HG03060 (cell line): ENCODE measurements around the gene CHMP1A.
"Not testable (repeated sequence)": the region's sequence is repeated elsewhere in the genome, so short reads cannot be mapped to it uniquely, and the experiment has no call there.

Source experiments
- ATAC-seq: cut with Tn5 transposase; IDR thresholded peaks from one replicate; pipeline ENCODE4 v1.9.1; 2021; ENCODE audit warnings: low read depth, moderate number of reproducible peaks; ENCODE audit not compliant: unreplicated experiment

CHMP1A gene

DNA sequence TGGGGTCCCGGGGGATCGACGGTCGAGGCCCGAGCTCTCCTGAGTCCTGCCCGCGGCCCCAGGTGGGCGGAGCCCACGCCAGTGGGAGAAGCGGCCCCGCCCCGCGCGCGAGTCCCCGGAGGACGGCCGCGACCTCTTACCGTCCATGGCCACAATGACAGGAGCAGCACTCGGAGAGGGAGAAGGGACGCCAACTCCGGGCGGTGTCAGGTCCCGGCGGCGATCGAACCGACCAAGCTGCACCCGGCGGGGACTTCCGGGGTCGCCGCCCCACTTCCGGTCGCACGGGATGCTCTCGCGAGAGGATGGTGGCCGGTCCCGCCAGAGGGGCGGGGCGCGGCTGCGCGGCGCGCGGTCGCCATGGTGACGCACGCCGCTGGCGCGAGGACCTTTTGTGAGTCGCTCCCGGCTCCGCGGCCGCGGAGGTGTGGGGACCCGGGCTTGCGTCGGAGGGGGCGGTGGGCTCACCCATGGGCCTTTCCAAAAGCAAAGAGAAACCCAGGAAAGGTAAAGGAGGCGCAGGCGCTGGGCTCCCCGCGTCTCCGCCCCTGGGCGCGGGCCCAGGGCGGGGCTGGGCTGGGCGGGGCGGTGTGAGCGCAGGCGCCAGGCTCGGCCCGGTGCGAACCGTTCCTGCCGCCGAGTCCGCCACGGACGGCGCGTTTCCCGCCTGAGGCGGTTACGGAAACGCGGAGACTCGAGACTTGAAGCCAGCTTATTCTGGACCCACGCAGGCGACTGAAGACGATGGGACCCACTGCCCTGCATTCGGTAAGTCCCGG is at the start of gene CHMP1A, which contains the start of gene SPATA33:
Gene CHMP1A (minus strand): TSS at position 267 of the 779 bp plus-strand sequence. CDS start 120 bp downstream, at position 147.
Gene SPATA33 (plus strand): TSS at position 395 of the 779 bp plus-strand sequence. CDS start 76 bp downstream, at position 471.
- ATAC-seq = peak; percentile 72

DNA sequence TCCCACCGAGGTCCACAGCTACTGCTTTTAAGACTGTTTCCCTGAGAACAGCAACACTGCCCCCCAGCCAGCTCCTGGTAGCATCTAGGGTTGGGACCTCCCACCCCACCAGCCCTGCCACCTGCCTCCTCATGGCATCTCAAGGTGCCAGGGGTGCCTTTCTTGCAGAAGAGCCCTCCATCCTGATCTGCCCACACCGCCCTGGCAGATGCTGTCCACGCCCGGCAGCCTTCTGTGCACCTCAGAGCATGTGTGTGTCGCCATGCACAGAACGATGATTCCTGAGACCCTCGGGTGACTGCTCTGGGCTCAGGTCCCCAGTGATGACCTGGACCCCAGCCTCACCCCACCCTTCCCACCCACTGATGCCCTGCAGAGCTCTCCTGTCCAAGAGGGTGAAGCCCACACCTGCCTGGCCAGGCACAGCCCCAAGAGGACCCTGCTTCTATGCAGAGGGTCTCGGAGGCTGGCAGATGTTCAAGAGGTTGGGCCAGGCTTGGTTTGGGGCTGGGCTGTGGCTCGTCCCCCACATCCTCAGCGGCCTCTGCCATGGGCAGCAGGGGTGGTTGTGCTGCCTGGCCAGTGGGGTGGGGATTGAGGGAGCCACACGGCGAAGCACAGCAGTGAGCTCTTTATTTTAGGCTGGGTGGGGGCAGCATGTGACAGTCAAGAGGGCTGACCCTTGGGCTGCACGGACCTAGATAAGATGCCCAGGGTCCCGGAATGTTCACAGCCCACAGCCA is 49.2 kb upstream of the CHMP1A start:
- ATAC-seq = no peak

DNA sequence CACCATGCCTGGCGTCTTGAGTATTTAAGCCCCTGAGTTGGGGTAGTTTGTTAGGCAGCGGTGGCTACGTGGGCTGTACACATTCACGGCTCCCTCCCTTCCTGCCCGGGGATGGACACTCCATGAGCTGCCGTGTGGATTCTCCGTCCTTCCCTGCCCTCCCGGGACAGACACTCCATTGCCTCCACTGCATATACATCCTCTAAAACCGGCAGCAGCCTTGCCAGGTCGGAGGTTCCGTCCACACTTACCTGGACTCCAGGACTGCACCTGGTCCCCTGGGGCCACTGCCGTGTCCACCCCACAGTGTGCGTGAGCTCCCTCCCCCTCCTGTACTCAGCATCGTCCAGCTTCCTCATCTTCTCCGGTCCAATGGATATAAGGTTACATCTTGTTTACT is 47.5 kb upstream of the CHMP1A start:
- ATAC-seq = no peak

DNA sequence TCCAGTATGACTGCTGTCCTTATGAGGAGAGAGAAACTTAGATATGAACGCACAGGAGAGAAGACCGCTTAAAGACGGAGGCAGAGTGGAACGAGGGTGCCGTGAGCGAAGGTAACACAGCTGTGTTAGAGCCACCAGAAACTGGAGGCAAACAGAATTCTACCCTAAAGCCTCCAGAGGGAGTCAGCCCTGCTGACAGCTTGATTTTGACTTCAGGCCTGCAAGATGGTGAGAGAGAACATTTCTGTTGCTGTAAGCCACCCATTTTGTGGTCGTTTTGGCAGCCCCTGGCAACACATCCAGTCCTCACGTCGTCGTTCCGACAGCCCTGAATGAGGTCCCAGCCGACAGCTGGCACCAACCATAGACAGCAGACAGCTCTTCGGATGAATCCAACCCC is 46.8 kb upstream of the CHMP1A start:
- ATAC-seq = no peak

DNA sequence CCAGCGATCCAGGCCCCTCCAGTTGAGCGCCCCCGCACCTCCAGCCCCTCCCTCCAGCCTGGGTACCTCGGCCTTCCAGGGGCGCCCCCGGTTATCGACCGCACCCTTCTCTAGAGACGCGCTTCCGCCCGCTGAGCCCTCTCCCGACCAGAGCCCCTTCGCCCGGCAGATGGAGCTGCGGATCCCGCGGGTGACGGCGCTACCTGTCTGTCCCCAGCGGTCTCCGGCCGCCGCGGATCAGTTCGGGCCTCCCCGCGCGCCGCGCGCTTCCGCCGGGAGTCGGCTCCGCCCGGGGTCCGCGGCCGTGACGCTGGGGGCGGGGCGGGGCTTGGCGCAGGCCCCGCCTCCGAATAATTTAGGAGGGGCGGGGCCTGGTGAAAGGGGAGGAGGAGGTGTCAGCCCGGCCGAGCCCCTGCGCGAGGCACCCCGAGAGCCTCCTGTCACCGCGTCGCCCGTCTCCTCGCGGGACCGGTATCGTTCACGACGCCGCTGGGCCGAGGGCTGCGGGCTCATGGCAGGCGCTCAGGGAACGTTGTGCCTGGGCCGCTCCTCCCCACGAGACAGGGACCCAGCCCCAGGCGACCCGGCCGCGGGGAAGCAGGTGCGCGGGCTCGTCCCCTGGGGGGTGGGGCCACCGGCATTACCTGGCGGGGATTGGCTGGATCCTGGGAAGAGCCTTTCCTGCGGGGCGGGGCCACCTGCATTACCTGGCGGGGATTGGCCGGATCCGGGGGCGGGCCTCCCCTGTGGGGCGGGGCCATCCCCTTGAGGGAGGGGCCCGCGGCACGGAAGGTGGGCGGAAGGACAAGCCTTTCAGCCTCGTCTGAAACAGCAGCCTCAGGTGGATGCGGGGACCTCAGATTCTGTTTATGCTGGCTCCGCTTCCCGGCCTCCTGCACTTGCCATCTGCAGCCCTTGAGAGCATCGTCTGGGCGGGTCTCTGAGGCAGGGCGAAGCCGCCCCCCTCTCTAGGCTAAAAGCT is 44.2 kb upstream of the CHMP1A start, which contains the start of gene SPATA2L:
Gene SPATA2L (minus strand): TSS at position 281 of the 982 bp plus-strand sequence. CDS start 473 bp downstream, outside the sequence.
- peak; percentile 55 for ATAC-seq

DNA sequence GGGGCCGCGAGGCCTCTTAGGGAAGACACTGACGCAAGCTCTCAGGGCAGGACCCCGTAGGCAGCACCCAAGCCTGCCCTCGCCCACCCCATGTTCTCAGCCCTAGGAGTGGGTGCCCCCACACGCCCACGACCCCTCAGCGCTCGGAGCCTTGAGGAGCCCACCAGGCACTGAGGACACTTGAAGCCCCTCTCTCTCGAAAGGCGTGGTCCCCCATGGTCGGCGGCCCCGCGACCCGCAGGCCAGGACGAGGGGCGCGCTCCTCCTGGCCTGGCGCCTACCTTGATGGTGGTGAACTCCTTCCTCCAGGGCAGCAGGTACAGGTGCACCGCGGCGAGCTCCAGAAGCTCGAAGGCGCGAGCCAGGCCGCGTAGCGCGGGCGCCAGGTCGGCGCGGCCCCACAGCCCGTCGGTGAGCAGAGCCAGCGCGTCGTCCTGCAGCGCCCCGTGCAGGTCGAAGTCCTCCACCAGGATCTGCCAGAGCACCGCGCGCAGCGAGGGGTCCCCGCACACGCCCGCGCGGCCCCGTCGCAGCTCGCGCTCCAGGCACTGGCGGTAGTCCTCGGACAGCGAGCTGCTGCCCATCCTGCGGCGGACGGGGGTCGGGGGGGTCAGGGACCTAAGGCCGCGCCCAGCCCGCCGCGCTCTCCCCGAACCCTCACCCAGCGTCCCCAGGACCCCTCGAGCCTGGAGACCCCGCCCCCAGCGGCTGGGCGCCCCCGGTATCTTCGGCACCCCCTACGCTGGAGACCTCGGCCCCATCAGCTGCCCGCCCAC is 43.3 kb upstream of the CHMP1A start:
- no peak for ATAC-seq

DNA sequence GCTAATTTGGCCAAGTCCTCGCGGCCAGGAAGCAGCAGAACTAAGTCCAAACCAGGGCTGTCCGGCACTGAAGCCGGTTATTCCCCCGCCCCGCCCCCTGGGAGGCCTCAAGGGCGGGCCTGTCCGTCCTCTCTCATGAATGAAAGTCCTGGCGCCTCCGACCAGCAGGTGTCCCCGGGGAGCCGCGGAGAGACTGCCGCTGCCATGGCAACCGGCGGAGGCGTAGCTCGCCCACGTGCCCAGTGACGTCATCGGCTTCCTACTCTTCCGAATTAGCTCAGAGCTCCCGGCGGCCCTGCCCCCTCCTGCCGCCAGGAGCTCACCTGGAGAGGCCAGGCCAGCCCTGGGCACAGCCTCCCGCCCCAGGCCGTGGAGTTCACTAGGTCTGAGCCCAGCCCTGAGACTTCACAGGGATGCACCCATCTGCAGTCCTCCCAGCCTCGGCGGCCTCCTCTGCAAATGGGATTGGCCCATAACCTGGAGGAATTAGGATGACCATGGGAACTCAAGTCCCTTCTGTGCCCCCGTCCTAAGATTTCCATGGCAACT is 42.7 kb upstream of the CHMP1A start:
- ATAC-seq = peak; percentile 36

DNA sequence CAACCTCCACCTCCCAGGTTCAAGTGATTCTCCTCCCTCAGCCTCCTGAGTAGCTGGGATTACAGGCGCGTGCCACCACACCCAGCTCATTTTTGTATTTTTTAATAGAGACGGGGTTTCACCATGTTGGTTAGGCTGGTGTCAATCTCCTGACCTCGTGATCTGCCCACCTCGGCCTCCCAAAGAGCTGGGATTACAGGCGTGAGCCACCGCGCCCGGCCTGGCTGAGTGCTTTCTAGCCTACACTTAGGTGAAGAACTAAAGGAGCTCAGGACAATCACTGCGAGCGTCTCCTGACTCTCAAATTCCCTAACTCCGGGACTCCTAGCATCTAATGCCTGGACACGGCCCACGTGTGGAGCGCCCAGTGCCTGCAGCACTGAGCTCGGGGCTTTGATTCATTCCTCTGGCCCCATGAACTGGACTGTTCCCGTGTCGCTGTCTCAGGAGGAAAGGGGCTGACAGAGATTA is 42.2 kb upstream of the CHMP1A start:
- not testable (repeated sequence) for ATAC-seq

DNA sequence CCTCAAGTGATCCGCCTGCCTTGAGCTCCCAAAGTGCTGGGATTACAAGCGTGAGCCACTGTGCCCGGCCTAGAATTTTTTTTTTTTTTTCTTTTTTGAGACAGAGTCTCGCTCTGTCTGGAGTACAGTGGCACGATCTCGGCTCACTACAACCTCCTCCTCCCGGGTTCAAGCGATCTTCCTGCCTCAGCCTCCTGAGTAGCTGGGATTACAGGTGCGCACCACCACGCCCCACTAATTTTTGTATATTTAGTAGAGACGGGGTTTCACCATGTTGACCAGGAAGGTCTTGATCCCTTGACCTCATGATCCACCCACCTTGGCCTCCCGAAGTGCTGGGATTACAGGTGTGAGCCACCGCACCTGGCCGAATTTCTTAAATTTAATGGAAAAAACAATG is 41.2 kb upstream of the CHMP1A start:
- ATAC-seq = not testable (repeated sequence)

DNA sequence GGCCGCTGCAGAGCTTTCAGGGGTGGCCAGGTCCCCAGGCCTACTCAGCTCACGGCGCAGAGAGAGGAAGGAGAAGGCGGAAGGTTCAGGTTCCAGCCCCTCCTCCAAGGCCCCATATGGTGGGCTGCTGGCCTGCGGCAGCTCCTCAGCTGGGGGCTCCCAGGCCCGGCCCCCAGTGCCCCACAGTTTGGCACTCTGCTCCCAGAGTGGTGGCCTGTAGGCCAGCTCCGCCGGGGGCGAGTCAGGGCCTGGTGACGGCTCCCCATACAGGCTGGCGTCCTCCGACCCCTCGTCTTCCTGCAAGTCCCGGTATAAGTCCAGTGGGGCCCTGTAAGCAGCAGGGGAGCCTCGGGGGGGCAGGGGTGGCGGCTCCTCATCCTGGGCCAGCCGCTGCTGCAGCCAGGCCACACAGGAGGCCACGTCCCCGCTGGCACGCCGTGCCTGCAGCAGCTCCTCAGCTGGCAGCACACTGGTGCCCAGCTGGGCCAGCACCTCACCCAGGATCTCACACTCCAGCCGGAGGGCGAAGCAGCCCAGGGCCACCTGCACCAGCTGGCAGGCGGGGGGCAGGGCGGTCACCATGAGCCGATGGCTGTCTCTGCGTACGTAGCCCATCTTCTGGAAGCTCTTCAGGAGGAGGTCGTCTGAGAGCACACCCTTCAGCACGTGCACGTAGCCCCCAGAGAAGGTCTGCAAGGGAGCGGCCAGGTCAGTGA is 40.3 kb upstream of the CHMP1A start:
- ATAC-seq = no peak

DNA sequence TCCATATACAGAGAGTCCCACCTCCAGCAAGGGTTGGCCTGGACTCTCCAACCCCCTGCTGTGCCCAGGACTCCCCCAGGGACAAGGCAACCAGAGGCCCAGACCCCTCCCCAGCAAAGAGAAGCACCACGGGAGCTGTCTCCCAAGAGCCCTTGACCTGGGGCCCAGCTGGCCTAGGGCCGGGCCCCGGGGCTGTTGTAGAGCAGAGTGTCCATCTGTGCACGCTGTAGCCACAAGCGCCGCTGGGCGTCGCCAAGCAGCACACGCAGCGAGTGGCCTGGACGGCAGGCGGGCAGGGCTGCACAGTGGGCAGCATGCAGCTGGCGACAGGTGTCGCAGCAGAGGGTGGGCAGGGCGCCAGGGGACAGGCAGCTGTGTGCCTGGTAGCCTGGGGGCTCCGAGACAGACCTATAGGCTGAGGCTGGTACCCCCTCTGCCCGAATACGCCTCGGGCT is 39.7 kb upstream of the CHMP1A start:
- ATAC-seq = no peak

DNA sequence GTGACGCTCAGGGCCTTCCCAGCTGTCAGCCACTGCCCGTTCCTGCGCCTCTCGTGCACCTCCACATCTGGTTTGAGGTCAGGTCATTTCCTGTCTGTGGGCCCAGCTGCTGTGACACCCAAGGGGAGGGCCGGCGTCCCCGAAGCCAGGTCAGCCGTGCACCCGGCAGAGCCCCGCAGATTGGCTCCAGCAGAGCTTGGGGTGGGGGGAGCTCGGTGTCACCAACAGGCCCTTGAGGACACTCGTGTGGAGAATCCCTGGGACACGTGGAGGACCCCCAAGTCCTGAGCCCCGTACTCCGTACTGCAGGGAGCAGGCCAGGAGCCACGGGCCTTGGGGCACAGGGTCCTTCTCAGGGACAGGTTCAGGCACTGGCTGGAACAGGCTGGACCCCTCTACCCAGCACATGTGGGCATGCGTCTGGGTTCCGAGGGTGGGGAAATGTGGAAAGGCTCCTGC is 39.2 kb upstream of the CHMP1A start:
- no peak for ATAC-seq

DNA sequence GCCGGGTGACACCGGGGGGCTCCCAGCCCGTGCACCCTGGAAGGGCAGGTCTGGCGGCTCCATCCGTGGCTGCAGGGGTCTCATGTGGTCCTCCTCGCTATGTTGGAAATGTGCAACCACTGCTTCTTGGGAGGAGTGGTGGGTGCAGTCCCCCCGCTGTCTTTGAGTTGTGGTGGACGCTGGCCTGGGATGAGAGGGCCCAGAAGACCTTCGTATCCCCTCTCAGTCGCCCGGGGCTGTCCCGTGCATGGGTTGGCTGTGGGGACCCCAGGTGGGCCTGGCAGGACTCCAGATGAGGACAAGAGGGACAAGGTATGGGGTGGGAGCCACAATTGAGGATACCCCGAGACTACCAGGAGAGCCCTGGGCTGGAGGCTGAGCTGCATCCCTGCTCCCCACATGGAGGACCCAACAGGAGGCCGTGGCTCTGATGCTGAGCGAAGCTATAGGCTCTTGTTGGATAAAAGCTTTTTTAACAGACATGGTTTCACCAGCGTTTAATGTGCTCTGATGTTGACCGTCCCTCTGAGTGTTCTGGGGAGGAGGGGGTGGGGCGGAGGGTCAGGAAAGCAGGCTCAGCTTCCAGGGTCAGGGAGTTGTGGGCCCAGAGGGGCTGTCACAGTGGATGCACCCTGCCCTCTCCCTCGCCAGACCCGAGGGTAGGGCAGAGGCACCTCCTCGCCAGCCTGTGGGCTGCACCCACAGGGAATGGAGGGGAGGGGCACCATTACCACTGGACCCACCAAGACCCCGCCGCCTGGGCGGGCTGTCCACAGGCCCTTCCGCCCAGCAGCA is 38.6 kb upstream of the CHMP1A start:
- no peak for ATAC-seq

DNA sequence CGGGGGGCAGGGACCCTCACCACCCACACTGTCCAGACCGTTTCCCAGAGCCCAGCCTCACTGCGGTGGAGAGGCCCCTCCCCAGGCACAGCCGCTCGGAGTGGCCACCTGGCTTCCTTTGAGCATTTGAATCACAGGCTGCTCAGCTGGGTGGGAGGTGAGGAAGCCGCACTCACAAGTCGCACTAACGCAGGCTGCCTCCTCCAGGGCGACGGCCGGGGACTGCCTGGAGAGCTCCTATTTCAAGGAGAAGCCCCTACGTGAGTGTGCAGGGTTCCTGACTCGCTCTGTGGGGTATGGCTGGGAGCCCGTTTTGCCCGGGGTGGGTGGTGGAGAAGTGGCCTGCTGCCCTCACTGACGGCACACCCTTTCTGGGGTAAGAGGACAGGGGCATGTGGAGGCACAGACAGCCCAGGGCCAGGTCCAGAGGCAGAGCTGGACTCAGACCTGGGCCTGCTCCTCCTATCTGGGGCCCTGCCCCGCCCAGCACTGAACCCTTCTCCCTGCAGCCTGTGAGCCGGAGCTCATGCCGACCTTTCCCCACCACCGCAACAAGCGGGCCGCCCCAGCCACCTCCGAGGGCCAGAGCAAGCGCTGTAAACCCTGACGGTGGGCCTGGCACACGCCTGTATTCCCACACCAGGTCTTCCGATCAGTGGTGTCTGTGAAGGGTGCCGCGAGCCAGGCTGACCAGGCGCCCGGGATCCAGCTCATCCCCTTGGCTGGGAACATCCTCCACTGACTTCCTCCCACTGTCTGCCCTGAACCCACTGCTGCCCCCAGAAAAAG is 37.8 kb upstream of the CHMP1A start:
- no peak for ATAC-seq

DNA sequence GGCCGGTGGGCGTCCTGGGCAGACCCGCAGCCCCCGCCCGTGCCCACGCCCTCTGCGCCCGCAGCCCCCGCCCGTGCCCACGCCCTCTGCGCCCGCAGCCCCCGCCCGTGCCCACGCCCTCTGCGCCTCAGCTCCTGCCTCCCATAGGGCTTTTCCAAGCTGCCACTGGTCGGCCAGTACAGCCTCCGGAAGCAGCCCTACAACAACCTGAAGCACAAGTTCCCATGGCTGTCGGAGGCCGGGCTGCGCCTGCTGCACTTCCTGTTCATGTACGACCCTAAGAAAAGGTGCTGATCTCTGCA is 37.2 kb upstream of the CHMP1A start:
- not testable (repeated sequence) for ATAC-seq

DNA sequence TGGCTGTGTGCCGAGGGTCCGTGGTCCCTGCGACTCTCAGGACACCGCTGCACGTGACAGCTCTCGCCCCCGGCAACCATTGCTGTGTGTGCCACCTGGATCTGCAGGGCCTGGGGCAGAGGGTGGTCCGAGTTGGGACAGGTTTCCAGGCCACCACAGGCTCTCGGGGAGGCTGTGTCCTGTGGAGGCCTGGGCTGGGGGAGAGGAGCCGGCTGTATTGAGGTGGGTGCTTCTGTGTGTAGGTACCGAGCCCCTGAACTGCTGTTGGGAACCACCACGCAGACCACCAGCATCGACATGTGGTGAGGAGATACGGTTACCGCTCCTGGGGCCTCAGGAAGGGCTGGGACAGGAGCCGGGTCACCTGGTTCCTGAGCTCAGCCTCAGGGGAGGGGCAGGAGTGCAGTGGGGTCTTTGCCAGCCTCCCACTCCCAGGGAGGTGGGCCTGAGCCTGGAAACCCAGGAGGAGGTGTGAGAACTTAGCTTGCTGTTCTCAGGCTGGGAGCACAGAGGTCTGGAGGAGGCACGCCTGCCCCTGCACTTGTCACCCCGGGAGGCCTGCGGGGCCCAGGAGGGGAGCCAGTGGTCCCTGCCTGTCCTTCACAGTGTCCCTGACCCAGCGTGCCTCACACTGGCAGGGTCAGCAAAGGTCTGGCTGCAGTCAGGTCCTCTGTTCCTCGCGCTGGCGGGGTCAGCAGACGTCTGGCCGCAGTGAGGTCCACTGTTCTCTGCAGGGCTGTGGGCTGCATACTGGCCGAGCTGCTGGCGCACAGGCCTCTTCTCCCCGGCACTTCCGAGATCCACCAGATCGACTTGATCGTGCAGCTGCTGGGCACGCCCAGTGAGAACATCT is 36.6 kb upstream of the CHMP1A start:
- no peak for ATAC-seq
